SU-DHL-6 (cell line): ENCODE results near the gene AQP1.

ENCODE experiments used
- H2AFZ ChIP-seq: fragments of 200-600 bp; sonication (generic); 2 replicates; pipeline ENCODE4 v1.6.1; 2014; ENCODE audit warnings: low read depth, mild to moderate bottlenecking, moderate library complexity, mixed read lengths, antibody characterized with exemption, low read length; ENCODE audit not compliant: severe bottlenecking
- H3F3A ChIP-seq: fragments of 200-600 bp; shearing (Covaris generic); 2 replicates; pipeline ENCODE4 v1.6.0; 2016; ENCODE audit warnings: antibody characterized with exemption, mild to moderate bottlenecking; ENCODE audit not compliant: insufficient read depth
- H3K27ac ChIP-seq: fragments of 200-600 bp; sonication (generic); 2 replicates; pipeline ENCODE4 v1.5.1; 2016; ENCODE audit warnings: low read depth, mild to moderate bottlenecking, low read length, moderate library complexity, mixed read lengths
- H3K27me3 ChIP-seq: fragments of 200-600 bp; sonication (generic), shearing (Covaris generic); 2 replicates; pipeline ENCODE4 v1.6.0; 2014; ENCODE audit warnings: mild to moderate bottlenecking, low read length
- H3K36me3 ChIP-seq: fragments of 200-600 bp; sonication (generic); 2 replicates; pipeline ENCODE4 v1.6.1; 2014; ENCODE audit warnings: mild to moderate bottlenecking, low read length, mixed read lengths
- H3K4me2 ChIP-seq: fragments of 300-600, 200-600 bp; shearing (Covaris generic), sonication (generic); 2 replicates; pipeline ENCODE4 v1.6.0; 2014; ENCODE audit warnings: low read length, low read depth, mild to moderate bottlenecking; ENCODE audit not compliant: poor library complexity, severe bottlenecking
- H3K4me3 ChIP-seq: fragments of 200-600 bp; sonication (generic); 2 replicates; pipeline ENCODE4 v1.5.1; 2014; ENCODE audit warnings: antibody characterized with exemption, low read length, mild to moderate bottlenecking, mixed read lengths; ENCODE audit not compliant: insufficient read depth, poor library complexity, severe bottlenecking
- H3K79me2 ChIP-seq: fragments of 200-600 bp; sonication (generic); 2 replicates; pipeline ENCODE4 v1.6.1; 2014; ENCODE audit warnings: mild to moderate bottlenecking, low read length, moderate library complexity; ENCODE audit not compliant: insufficient read depth
- H3K9ac ChIP-seq: fragments of 200-600 bp; sonication (generic); 2 replicates; pipeline ENCODE4 v1.7.0; 2014; ENCODE audit warnings: mild to moderate bottlenecking, low read length
- H3K9me2 ChIP-seq: fragments of 200-600 bp; sonication (generic); replicated peaks from 2 replicates; pipeline ENCODE4 v1.6.1; 2014; ENCODE audit warnings: low read length; ENCODE audit not compliant: insufficient read depth
- H3K9me3 ChIP-seq: fragments of 200-600 bp; sonication (generic); 2 replicates; pipeline ENCODE4 v1.6.1; 2014; ENCODE audit warnings: low read length, mixed read lengths; ENCODE audit not compliant: insufficient read depth
- H4K20me1 ChIP-seq: fragments of 200-600 bp; sonication (generic); 2 replicates; pipeline ENCODE4 v1.6.1; 2014; ENCODE audit warnings: low read depth, mild to moderate bottlenecking, antibody characterized with exemption, low read length, moderate library complexity, mixed read lengths
- EZH2phosphoT487 ChIP-seq: fragments of 200-600 bp; sonication (generic), shearing (Covaris generic); conservative IDR thresholded peaks from 2 replicates; pipeline ENCODE4 v1.6.1; 2018; ENCODE audit warnings: mild to moderate bottlenecking, antibody characterized with exemption, low read length, moderate library complexity, mixed read lengths
- TF ChIP-seq, protein P1 (sequence below): fragments of 200-600 bp; sonication (generic); IDR thresholded peaks from one replicate; pipeline ENCODE4 v1.5.1; 2017; ENCODE audit warnings: antibody characterized with exemption, mild to moderate bottlenecking, low read length, moderate library complexity; ENCODE audit not compliant: insufficient read depth, poor library complexity, severe bottlenecking

Gene AQP1

DNA sequence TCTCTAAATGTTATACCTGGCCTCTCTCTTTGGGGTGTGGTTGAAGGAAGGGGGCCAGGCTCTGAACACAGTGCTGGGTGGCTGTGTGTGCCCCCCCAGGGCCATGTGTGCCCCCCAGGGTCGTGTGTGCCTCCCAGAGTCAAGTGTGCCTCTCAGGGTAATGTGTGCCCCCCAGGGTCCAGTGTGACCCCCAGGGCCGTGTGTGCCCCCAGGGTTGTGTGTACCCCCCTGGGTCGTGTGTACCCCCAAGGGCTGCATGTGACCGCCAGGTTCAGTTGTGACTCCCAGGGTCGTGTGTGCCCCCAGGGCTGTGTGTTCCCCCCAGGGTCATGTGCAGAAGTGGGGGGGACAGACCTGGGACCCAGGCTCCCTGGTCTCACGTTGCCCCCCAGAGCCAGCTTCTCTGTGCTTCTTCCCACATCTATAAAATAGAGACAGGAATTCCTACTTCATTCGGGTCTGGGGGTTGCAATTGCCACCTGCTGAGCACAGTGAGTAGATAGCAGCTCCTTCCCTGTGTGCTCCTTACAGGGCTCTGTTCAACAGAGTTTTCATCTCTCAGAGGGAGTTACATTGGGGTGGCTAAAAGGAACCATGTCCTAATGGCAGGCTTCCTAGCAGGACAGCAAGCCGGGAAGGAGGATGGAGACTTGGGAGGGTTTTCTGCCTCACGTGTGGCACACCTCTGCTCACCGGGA, 40.7 kb upstream of the AQP1 start:
- Histone ChIP-seq H4K20me1 (no peaks in the 10 kb centered on the region), H3K4me3 (no peak overlapping the region), H2AFZ (no peak overlapping the region), H3K79me2 (no peaks in the 10 kb centered on the region), H3K9me3 (no peaks in the 10 kb centered on the region), H3K4me2 (no peak overlapping the region), H3K9me2 (no peaks in the 10 kb centered on the region), H3K9ac (no peak overlapping the region), H3K27ac (no peak overlapping the region), H3K27me3 (no peaks in the 10 kb centered on the region), H3F3A (no peaks in the 10 kb centered on the region), H3K36me3 (no peaks in the 10 kb centered on the region)
- TF ChIP-seq EZH2phosphoT487 = no peak
- TF ChIP-seq, protein P1, sequence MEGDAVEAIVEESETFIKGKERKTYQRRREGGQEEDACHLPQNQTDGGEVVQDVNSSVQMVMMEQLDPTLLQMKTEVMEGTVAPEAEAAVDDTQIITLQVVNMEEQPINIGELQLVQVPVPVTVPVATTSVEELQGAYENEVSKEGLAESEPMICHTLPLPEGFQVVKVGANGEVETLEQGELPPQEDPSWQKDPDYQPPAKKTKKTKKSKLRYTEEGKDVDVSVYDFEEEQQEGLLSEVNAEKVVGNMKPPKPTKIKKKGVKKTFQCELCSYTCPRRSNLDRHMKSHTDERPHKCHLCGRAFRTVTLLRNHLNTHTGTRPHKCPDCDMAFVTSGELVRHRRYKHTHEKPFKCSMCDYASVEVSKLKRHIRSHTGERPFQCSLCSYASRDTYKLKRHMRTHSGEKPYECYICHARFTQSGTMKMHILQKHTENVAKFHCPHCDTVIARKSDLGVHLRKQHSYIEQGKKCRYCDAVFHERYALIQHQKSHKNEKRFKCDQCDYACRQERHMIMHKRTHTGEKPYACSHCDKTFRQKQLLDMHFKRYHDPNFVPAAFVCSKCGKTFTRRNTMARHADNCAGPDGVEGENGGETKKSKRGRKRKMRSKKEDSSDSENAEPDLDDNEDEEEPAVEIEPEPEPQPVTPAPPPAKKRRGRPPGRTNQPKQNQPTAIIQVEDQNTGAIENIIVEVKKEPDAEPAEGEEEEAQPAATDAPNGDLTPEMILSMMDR = no peak

- Histone ChIP-seq H3K36me3 (no peaks in the 10 kb centered on the region), H3K79me2 (no peaks in the 10 kb centered on the region), H3K27ac (no peak overlapping the region), H3K9ac (no peak overlapping the region), H4K20me1 (no peaks in the 10 kb centered on the region), H3K4me3 (no peak overlapping the region), H3K9me2 (no peaks in the 10 kb centered on the region), H3K27me3 (no peaks in the 10 kb centered on the region), H3F3A (no peaks in the 10 kb centered on the region), H2AFZ (no peak overlapping the region), H3K4me2 (no peak overlapping the region), H3K9me3 (no peaks in the 10 kb centered on the region)
- TF ChIP-seq, protein P1 = no peak
- no peak for TF ChIP-seq EZH2phosphoT487
Measured at GRCh38 chr7:30871655-30872054, 40.0 kb upstream of the AQP1 start.

DNA sequence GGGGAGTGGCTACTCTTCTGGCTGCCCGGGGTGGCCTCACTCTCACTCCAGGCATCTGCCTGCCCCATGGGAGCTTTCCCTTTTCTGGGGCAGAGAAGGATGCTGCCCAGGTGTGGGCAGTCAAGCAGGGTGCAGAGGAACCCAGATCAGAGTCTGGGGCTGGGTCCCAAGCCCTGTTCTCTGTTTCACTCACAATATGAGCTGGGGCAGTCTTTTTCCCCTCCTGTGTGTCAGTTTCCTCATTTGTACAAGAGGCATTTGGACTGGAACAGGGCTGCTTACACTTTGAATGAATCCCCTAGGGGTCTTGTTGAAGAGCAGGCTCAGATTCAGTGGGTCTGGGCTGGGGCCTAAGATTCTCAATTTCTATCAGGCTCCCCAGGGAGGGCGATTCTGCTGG, 38.4 kb upstream of the AQP1 start:
- no peaks in the 10 kb centered on the region for H4K20me1 ChIP-seq
- H3F3A ChIP-seq = no peaks in the 10 kb centered on the region
- H2AFZ ChIP-seq = no peak overlapping the region
- no peaks in the 10 kb centered on the region for H3K9me2 ChIP-seq
- no peak overlapping the region for H3K9ac ChIP-seq
- no peak overlapping the region for H3K4me2 ChIP-seq
- no peak overlapping the region for H3K4me3 ChIP-seq
- no peaks in the 10 kb centered on the region for H3K36me3 ChIP-seq
- no peaks in the 10 kb centered on the region for H3K79me2 ChIP-seq
- no peaks in the 10 kb centered on the region for H3K27me3 ChIP-seq
- no peak overlapping the region for H3K27ac ChIP-seq
- no peak for TF ChIP-seq EZH2phosphoT487
- TF ChIP-seq, protein P1 = no peak
- H3K9me3 ChIP-seq = no peaks in the 10 kb centered on the region
